OCI-LY1 (cell line): ENCODE measurements around the gene TPCN1.

Experiments
- H2AFZ ChIP-seq: fragments of 200-600 bp; sonication (generic), shearing (Covaris generic); 2 replicates; pipeline ENCODE4 v1.6.0; 2014; ENCODE audit warnings: antibody characterized with exemption, mild to moderate bottlenecking, low read length
- H3F3A ChIP-seq: fragments of 200-600 bp; sonication (generic), shearing (Covaris generic); 2 replicates; pipeline ENCODE4 v1.6.0; 2014; ENCODE audit warnings: mild to moderate bottlenecking, antibody characterized with exemption, low read length, moderate library complexity; ENCODE audit not compliant: insufficient read depth
- H3K27ac ChIP-seq: fragments of 200-600 bp; sonication (generic); 2 replicates; pipeline ENCODE4 v1.5.1; 2014; ENCODE audit warnings: low read length, mixed run types, mild to moderate bottlenecking, low read depth; ENCODE audit not compliant: poor library complexity, severe bottlenecking
- H3K27me3 ChIP-seq: fragments of 200-600 bp; sonication (generic); 2 replicates; pipeline ENCODE4 v1.6.0; 2014; ENCODE audit warnings: antibody characterized with exemption, mild to moderate bottlenecking, low read length, moderate library complexity; ENCODE audit not compliant: insufficient read depth
- H3K36me3 ChIP-seq: fragments of 200-600 bp; sonication (generic); 2 replicates; pipeline ENCODE4 v1.6.1; 2014; ENCODE audit warnings: mild to moderate bottlenecking, antibody characterized with exemption, low read length, moderate library complexity, mixed read lengths; ENCODE audit not compliant: insufficient read depth
- H3K4me1 ChIP-seq: fragments of 200-600 bp; sonication (generic); 2 replicates; pipeline ENCODE4 v1.5.1; 2014; ENCODE audit warnings: mild to moderate bottlenecking, low read length, moderate library complexity; ENCODE audit not compliant: insufficient read depth, severe bottlenecking
- H3K4me2 ChIP-seq: fragments of 200-600 bp; sonication (generic), shearing (Covaris generic); 2 replicates; pipeline ENCODE4 v1.6.1; 2014; ENCODE audit warnings: low read length
- H3K4me3 ChIP-seq: fragments of 200-600 bp; sonication (generic); 2 replicates; pipeline ENCODE4 v1.5.1; 2014; ENCODE audit warnings: low read length, low read depth, mild to moderate bottlenecking, mixed read lengths; ENCODE audit not compliant: poor library complexity, severe bottlenecking
- H3K79me2 ChIP-seq: fragments of 200-600 bp; shearing (Covaris generic); 2 replicates; pipeline ENCODE4 v1.6.1; 2016; ENCODE audit warnings: mixed run types, low read length, mixed read lengths; ENCODE audit not compliant: insufficient read depth
- H3K9ac ChIP-seq: fragments of 200-600 bp; sonication (generic), shearing (Covaris generic); 2 replicates; pipeline ENCODE4 v1.6.1; 2014; ENCODE audit warnings: mild to moderate bottlenecking, low read length, mixed read lengths
- H3K9me2 ChIP-seq: fragments of 200-600 bp; sonication (generic), shearing (Covaris generic); 2 replicates; pipeline ENCODE4 v1.6.1; 2014; ENCODE audit warnings: low read depth, mild to moderate bottlenecking, low read length, mixed read lengths
- H3K9me3 ChIP-seq: fragments of 200-600 bp; shearing (Covaris generic); 2 replicates; pipeline ENCODE4 v1.6.1; 2014; ENCODE audit warnings: low read length, mixed read lengths
- H4K20me1 ChIP-seq: fragments of 200-600 bp; sonication (generic), shearing (Covaris generic); 2 replicates; pipeline ENCODE4 v1.6.0; 2016; ENCODE audit warnings: mild to moderate bottlenecking, low read length; ENCODE audit not compliant: insufficient read depth
- CTCF ChIP-seq: fragments of 200-600 bp; sonication (generic), shearing (Covaris generic); IDR thresholded peaks from 2 replicates; pipeline ENCODE4 v1.5.1; 2017; ENCODE audit warnings: mild to moderate bottlenecking, antibody characterized with exemption, low read length, moderate library complexity, mixed read lengths
- EZH2 ChIP-seq: fragments of 200-600 bp; sonication (generic), shearing (Covaris generic); IDR thresholded peaks from 2 replicates; pipeline ENCODE4 v1.8.0; 2017; ENCODE audit warnings: borderline replicate concordance, mixed run types, mild to moderate bottlenecking, antibody characterized with exemption, low read length, moderate library complexity, mixed read lengths

Gene TPCN1

DNA sequence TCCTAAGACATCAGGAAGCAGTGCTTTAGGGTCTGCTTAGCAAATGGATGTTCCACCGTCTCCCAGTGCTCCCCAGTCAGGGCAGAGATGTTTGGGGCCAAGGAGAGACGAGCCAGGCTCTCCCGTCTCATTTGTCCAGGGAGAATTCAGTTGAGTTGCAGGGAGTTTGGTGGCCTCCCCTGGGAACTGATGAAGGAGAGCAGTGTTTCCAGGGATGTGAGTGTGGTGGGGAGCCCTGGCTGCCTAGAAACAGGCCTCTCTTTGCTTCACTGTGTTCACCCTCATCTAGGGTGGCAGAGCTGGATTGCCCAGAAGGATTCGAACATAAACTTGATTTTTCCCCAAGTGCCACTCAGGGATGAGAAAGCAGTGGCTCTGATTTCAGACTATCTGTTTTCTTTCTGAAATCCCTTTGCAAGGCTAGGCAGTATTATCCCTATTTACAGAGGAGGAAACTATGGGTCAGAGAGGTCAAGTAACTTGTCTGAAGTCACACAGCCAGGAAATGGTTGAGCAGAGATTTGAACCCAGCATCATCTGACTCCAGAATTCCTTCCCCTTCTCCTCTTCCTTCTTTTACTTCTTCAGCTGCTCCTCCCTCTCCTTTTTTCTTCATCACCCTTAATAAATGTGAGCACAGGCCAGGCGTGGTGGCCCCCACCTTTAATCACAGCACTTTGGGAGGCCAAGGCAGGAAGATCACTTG lies 6.6 kb downstream of the TPCN1 start:
- H3K36me3 ChIP-seq, result peaks cover 65% of the 10 kb centered on the region
- H3K27me3 ChIP-seq, result no peaks in the 10 kb centered on the region
- TF ChIP-seq EZH2 (no peak), CTCF (no peak)
- no peaks in the 10 kb centered on the region for H3K9me2 ChIP-seq
- H4K20me1 ChIP-seq, result no peaks in the 10 kb centered on the region
- peak overlapping the region; percentile 93 for H3K27ac ChIP-seq
- H3K4me3 ChIP-seq, result no peak overlapping the region
- H2AFZ ChIP-seq, result no peak overlapping the region
- H3K79me2 ChIP-seq, result peaks cover 12% of the 10 kb centered on the region
- H3K4me2 ChIP-seq, result no peak overlapping the region; the same call in 1 of the 2 replicates
- H3K4me1 ChIP-seq, result peaks cover 81% of the 10 kb centered on the region
- no peak overlapping the region; the same call in 1 of the 2 replicates for H3K9ac ChIP-seq
- H3F3A ChIP-seq, result 0 out of 2 replicates have a peak, but pooled peaks cover 4% of the 10 kb centered on the region
- H3K9me3 ChIP-seq, result no peaks in the 10 kb centered on the region

DNA sequence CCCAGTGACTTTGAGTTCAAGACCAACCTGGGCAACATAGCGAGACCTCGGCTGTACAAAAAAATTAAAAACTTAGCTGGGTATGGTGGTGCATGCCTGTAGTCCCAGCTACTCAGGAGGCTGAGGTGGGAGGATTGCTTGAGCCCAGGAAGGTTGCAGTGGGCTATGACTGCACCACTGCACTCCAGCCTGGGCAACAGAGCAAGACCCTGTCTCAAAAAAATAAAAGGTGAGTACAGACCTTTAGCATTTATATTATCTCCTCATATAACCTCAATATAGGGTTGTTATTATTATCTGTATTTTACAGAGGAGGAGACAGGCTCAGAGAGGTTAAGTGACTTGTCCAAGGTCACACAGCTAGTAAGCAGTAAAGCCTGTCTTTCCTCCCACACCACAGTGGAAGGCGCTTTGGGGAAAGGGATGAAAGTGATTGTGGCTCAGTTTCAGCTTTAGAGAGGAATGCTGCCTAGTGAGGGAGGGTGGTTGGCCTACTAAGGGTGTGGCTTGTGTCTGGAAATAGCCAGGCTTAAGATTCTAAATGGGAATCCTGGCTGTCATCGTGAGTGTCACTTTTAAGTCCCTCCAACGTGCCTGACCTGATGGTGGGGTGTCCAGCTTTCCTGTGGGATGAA lies 7.2 kb downstream of the TPCN1 start:
- Histone ChIP-seq H3K27ac (peak overlapping the region; percentile 93), H3K36me3 (peaks cover 70% of the 10 kb centered on the region), H3K4me1 (peaks cover 83% of the 10 kb centered on the region), H3K4me3 (no peak overlapping the region), H3K79me2 (peaks cover 7% of the 10 kb centered on the region), H3F3A (0 out of 2 replicates have a peak, but pooled peaks cover 4% of the 10 kb centered on the region), H2AFZ (no peak overlapping the region), H3K9me3 (no peaks in the 10 kb centered on the region), H3K9ac (peak overlapping the region; percentile 36; the same call in 1 of the 2 replicates), H3K27me3 (no peaks in the 10 kb centered on the region), H3K9me2 (no peaks in the 10 kb centered on the region), H4K20me1 (no peaks in the 10 kb centered on the region), H3K4me2 (peak overlapping the region; percentile 43; the same call in 1 of the 2 replicates)
- no peak for TF ChIP-seq EZH2
- TF ChIP-seq CTCF, result no peak

DNA sequence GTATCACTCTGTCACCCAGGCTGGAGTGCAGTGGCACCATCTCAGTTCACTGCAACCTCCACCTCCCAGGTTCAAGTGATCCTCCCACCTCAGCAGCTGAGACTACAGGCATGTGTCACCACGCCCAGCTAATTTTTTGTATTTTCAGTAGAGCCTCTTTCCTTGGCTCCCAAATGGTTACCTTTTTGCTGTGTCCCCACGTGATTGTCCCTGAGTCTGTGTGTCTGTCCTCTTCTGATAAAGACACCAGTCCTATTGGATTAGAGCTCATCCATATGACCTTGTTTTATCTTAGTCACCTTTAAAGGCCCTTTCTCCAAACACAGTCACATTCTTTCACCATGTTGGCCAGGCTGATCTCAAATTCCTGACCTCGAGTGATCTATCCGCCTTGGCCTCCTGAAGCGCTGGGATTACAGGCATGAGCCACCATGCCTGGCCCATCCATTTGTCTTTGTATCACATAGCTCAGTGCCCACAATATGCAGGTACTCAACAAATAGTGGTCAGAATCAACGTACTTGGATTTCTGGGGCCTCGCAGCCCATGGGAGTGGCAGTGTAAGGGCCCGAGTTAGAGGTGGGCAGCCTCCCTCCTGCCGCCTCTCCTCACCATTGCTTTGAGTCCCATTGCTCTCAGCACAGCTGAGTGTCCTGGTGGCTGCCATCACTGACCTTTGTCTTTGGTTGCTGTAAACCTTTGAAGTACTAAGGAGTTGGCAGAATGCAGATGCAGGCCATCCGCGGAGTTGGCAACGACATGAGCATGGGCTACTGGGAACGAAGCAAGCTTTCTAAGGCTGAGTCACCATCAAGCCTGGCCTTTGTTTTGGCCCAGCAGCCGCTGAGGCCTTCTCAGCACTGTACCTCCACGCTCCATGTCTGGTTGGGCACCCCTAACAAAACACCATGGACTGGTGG lies 9.3 kb downstream of the TPCN1 start:
- no peaks in the 10 kb centered on the region for H3K9me3 ChIP-seq
- no peak overlapping the region for H3K4me3 ChIP-seq
- H3K36me3 ChIP-seq, result peaks cover 90% of the 10 kb centered on the region
- H3K9ac ChIP-seq, result no peak overlapping the region; the same call in 1 of the 2 replicates
- peaks cover 76% of the 10 kb centered on the region for H3K4me1 ChIP-seq
- 0 out of 2 replicates have a peak, but pooled peaks cover 6% of the 10 kb centered on the region for H3K79me2 ChIP-seq
- no peak overlapping the region for H3K4me2 ChIP-seq
- H3K27me3 ChIP-seq, result no peaks in the 10 kb centered on the region
- H3K9me2 ChIP-seq, result no peaks in the 10 kb centered on the region
- H2AFZ ChIP-seq, result no peak overlapping the region
- no peak for TF ChIP-seq EZH2
- no peak for TF ChIP-seq CTCF
- H3F3A ChIP-seq, result 0 out of 2 replicates have a peak, but pooled peaks cover 4% of the 10 kb centered on the region
- H4K20me1 ChIP-seq, result no peaks in the 10 kb centered on the region
- peak overlapping the region; percentile 93 for H3K27ac ChIP-seq
